Prostate gland (tissue), 1 donor: ENCODE measurements around the gene ITPR1.

Source experiments
- POLR2A ChIP-seq: fragments of 450-650 bp; IDR thresholded peaks from one replicate; pipeline ENCODE4 v1.6.1; 2016; ENCODE audit warnings: antibody characterized with exemption, mild to moderate bottlenecking
- POLR2AphosphoS5 ChIP-seq: sonication (generic); formaldehyde crosslinking; IDR thresholded peaks from one replicate; pipeline ENCODE4 v1.6.1; 2017; ENCODE audit warnings: antibody characterized with exemption

- no peak for TF ChIP-seq POLR2AphosphoS5
- no peak for TF ChIP-seq POLR2A
These were observed 298.2 kb downstream of the ITPR1 start for GRCh38 chr3:4791358-4791757.
